Measurements from ENCODE around the gene ABHD18. TPM values are rescaled to one million over a fixed set of nuclear protein-coding genes. Genes with fewer than 3 reads are reported as not detected.
"Not testable (repeated sequence)": the region's sequence is repeated elsewhere in the genome, so short reads cannot be mapped to it uniquely, and the experiment has no call there.

Gene ABHD18
- total RNA-seq, 6 experiments from 2014 or later, result 8.3 to 12.2 (median 10.2) TPM

GRCh38 chr4:127959794-127960193, 5.4 kb upstream of the ABHD18 start:
- H3K27me3 ChIP-seq, result no peaks in the 10 kb centered on the region
- H3K4me3 ChIP-seq, result no peak overlapping the region
- H3K9me3 ChIP-seq, result no peaks in the 10 kb centered on the region
- TF ChIP-seq POLR2A (IDR thresholded peaks at IDR 0.05), result no peak
- TF ChIP-seq, protein P1, sequence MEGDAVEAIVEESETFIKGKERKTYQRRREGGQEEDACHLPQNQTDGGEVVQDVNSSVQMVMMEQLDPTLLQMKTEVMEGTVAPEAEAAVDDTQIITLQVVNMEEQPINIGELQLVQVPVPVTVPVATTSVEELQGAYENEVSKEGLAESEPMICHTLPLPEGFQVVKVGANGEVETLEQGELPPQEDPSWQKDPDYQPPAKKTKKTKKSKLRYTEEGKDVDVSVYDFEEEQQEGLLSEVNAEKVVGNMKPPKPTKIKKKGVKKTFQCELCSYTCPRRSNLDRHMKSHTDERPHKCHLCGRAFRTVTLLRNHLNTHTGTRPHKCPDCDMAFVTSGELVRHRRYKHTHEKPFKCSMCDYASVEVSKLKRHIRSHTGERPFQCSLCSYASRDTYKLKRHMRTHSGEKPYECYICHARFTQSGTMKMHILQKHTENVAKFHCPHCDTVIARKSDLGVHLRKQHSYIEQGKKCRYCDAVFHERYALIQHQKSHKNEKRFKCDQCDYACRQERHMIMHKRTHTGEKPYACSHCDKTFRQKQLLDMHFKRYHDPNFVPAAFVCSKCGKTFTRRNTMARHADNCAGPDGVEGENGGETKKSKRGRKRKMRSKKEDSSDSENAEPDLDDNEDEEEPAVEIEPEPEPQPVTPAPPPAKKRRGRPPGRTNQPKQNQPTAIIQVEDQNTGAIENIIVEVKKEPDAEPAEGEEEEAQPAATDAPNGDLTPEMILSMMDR (IDR thresholded peaks at IDR 0.05), result no peak
- H3K36me3 ChIP-seq, result no peaks in the 10 kb centered on the region
- intact Hi-C loops (cut with DNase I), result no loop called here
- ATAC-seq (no peak), DNase-seq (no peak)
- no peak overlapping the region for H3K27ac ChIP-seq
- WGBS (ENCODE audit: insufficient coverage, low coverage, low lambda C conversion rate, missing lambda C conversion rate), result 43% methylated on average over 1 of the region's 1 CpG
- H3K4me1 ChIP-seq, result peaks cover 0 to 8% (median 0%) of the 10 kb centered on the region in 4 donors

DNA sequence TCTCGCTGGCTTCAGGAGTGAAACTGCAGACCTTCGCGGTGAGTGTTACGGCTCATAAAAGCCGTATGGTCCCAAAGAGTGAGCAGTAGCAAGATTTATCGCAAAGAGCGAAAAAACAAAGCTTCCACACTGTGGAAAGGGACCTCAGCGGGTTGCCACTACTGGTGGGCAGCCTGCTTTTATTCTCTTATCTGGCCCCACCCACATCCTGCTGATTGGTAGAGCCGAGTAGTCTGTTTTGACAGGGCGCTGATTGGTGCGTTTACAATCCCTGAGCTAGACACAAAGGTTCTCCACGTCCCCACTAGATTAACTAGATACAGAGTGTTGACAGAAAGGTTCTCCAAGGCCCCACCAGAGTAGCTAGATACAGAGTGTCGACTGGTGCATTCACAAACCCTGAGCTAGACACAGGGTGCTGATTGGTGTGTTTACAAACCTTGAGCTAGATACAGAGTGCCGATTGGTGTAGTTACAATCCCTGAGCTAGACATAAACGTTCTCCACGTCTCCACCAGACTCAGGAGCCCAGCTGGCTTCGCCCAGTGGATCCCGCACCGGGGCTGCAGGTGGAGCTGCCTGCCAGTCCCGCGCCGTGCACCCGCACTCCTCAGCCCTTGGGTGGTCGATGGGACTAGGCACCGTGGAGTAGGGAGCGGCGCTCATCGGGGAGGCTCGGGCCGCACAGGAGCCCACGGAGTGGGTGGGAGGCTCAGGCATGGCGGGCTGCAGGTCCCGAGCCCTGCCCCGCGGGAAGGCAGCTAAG, 1.4 kb upstream of the ABHD18 start:
- DNase-seq; intact Hi-C loops (cut with DNase I); H3K9me3 ChIP-seq; H3K36me3 ChIP-seq; H3K27me3 ChIP-seq; ATAC-seq: not testable (repeated sequence)
- Histone ChIP-seq H3K4me1 (peaks cover 0 to 15% (median 0%) of the 10 kb centered on the region in 4 donors), H3K27ac (peak overlapping the region in 2 of 3 donors; percentile 88 to 95), H3K4me3 (peak overlapping the region; percentile 94 to 97 (median 96))
- 44% methylated on average over 17 of the region's 35 CpGs for WGBS (ENCODE audit: insufficient coverage, low coverage, low lambda C conversion rate, missing lambda C conversion rate)

- DNase-seq (peak in 2 of 3 donors; percentile 40 to 52), ATAC-seq (peak; percentile 21 to 38 (median 36))
- H3K27me3 ChIP-seq; intact Hi-C loops (cut with DNase I); H3K36me3 ChIP-seq; H3K9me3 ChIP-seq: not testable (repeated sequence)
- 0% methylated on average over 13 of the region's 41 CpGs for WGBS (ENCODE audit: insufficient coverage, low coverage, low lambda C conversion rate, missing lambda C conversion rate)
- H3K4me3 ChIP-seq, result peak overlapping the region; percentile 94 to 97 (median 96)
- peak overlapping the region; percentile 88 to 96 (median 95) for H3K27ac ChIP-seq
- H3K4me1 ChIP-seq, result peaks cover 0 to 21% (median 0%) of the 10 kb centered on the region in 4 donors
These were observed 662 bp upstream of the ABHD18 start for GRCh38 chr4:127964426-127965061.

- TF ChIP-seq, protein P1 (IDR thresholded peaks at IDR 0.05), result no peak
These were observed 583 bp downstream of the ABHD18 start for GRCh38 chr4:127965803-127966175.

GRCh38 chr4:127967141-127967775, 2.1 kb downstream of the ABHD18 start:
- H3K4me1 ChIP-seq, result peaks cover 0 to 13% (median 0%) of the 10 kb centered on the region in 4 donors
- no peaks in the 10 kb centered on the region for H3K27me3 ChIP-seq
- H3K9me3 ChIP-seq, result no peaks in the 10 kb centered on the region
- no peak overlapping the region for H3K4me3 ChIP-seq
- 89% methylated on average over 1 of the region's 1 CpG for WGBS (ENCODE audit: insufficient coverage, low coverage, low lambda C conversion rate, missing lambda C conversion rate)
- H3K27ac ChIP-seq, result no peak overlapping the region
- intact Hi-C loops (cut with DNase I), result no loop called here
- H3K36me3 ChIP-seq, result no peaks in the 10 kb centered on the region
- no peak for DNase-seq
- TF ChIP-seq, protein P1 (IDR thresholded peaks at IDR 0.05), result no peak
- TF ChIP-seq POLR2A (IDR thresholded peaks at IDR 0.05), result no peak
- ATAC-seq, result no peak

More at GRCh38 chr4:127965803-127966175, 583 bp downstream of the ABHD18 start:
- peaks cover 0 to 13% (median 0%) of the 10 kb centered on the region in 4 donors for H3K4me1 ChIP-seq
- WGBS (ENCODE audit: insufficient coverage, low coverage, low lambda C conversion rate, missing lambda C conversion rate), result 2% methylated on average over 9 of the region's 15 CpGs
- H3K36me3 ChIP-seq, result no peaks in the 10 kb centered on the region
- H3K27me3 ChIP-seq, result no peaks in the 10 kb centered on the region
- DNase-seq (peak in 2 of 3 donors; percentile 61 to 62), ATAC-seq (peak; percentile 20 to 37 (median 28))
- intact Hi-C loops (cut with DNase I), result no loop called here
- H3K4me3 ChIP-seq, result peak overlapping the region; percentile 94 to 97 (median 96)
- peak overlapping the region; percentile 88 to 96 (median 95) for H3K27ac ChIP-seq
- no peaks in the 10 kb centered on the region for H3K9me3 ChIP-seq
